Body of pancreas (tissue), 4 donors: Measurements from ENCODE around the gene REPIN1. TPM values are rescaled to one million over a fixed set of nuclear protein-coding genes. Genes with fewer than 3 reads are reported as not detected.
A peak's percentile ranks its signal among the peaks of the same experiment; 100 is the strongest.

Experiments
- ATAC-seq: fragments of 150-250 bp; one replicate; pipeline ENCODE4 v1.9.1; 2016
- DNase-seq, 4 donors: peaks; one replicate each; pipeline ENCODE4 v3.0.0-alpha.2; 2019
- H3K27ac ChIP-seq, 4 donors: fragments of 200-600 bp; sonication (generic); 1 replicate in 3 of 4; 2 replicates in 1 of 4; pipeline versions ENCODE4 v1.5.1 to v1.6.1; 2016 to 2019; ENCODE audit warnings: mild to moderate bottlenecking in 1 of 4, mixed read lengths in 1 of 4, moderate library complexity in 1 of 4
- H3K27me3 ChIP-seq, 2 donors: fragments of 200-600 bp; sonication (generic); one replicate each; pipeline ENCODE4 v1.6.0; 2016; ENCODE audit warnings: mild to moderate bottlenecking in 1 of 2
- H3K36me3 ChIP-seq, 2 donors: fragments of 200-600 bp; sonication (generic); replicated peaks in 1 of 2; 2 replicates each; pipeline ENCODE4 v1.5.1; 2016; ENCODE audit warnings: low read depth in 2 of 2; ENCODE audit not compliant: insufficient read depth in 1 of 2
- H3K4me1 ChIP-seq: fragments of 200-600 bp; sonication (generic); one replicate; pipeline ENCODE4 v1.6.0; 2016
- H3K4me3 ChIP-seq, 2 donors: fragments of 200-600 bp; sonication (generic); 1 replicate in 1 of 2; 2 replicates in 1 of 2; pipeline ENCODE4 v1.5.1; 2016 to 2019
- H3K9me3 ChIP-seq, 3 donors: fragments of 200-600 bp; sonication (generic); 1 replicate in 2 of 3; 2 replicates in 1 of 3; pipeline ENCODE4 v1.5.1; 2016
- CTCF ChIP-seq, 7 experiments: fragments of 450-650 bp in 4 of 7; fragments of 200-600 bp in 3 of 7; sonication (generic) in 3 of 7; IDR thresholded peaks; one replicate each; pipeline ENCODE4 v1.5.1; 2016 to 2019; ENCODE audit warnings: antibody characterized with exemption in 7 of 7
- POLR2A ChIP-seq, 3 donors: fragments of 450-650 bp; IDR thresholded peaks; one replicate each; pipeline ENCODE4 v1.6.1; 2016; ENCODE audit warnings: antibody characterized with exemption in 3 of 3, mild to moderate bottlenecking in 2 of 3
- WGBS, 2 donors: methylation state at CpG; one replicate each; pipeline ENCODE4 v1.1.5; 2017; 5-methylcytosine and 5-hydroxymethylcytosine counted together
- intact Hi-C: fragments of 100-400 bp; cut with DNase I; formaldehyde crosslinking; loops from one replicate; pipeline ENCODE4 v1.15.1; 2023
- total RNA-seq, 2 donors: library from RNA; depleted of rRNA; stranded (reverse); fragments of >200 nt; gene quantifications; one replicate each; pipeline ENCODE4 v1.1.0, GENCODE V29; 2016

The REPIN1 gene
- total RNA-seq, 2 donors from 2014 or later, result 77.0 to 117 TPM

DNA sequence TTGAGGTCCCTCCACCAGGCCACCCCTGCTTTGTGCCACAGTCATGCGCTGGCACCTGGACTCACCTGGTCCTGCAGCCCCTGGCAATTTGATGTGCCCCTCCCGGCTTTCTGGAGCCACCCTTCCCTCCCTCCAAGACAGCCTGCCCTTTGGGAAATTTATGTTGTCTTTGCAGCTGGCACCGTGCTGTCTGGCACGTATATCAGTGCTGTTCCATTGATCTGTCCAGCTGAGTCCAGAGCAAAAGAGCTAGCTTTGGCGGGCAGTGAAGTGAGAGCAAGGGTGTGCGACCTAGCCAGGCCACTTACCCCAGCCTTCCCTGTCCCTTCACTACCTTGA is 32.9 kb upstream of the REPIN1 start:
- WGBS, 2 donors, result 39 to 40% methylated on average over 6 of the region's 6 CpGs
- peak; percentile 78 to 84 (median 82) for DNase-seq
- peak; percentile 56 for ATAC-seq
- no peaks in the 10 kb centered on the region for H3K9me3 ChIP-seq
- TF ChIP-seq POLR2A (IDR thresholded peaks at IDR 0.05), result no peak
- no peak for TF ChIP-seq CTCF (IDR thresholded peaks at IDR 0.05)
- intact Hi-C loops, result no loop called here
- peaks cover 62% of the 10 kb centered on the region for H3K4me1 ChIP-seq
- H3K27me3 ChIP-seq, result no peaks in the 10 kb centered on the region
- H3K27ac ChIP-seq, result peak overlapping the region; percentile 77 to 83 (median 81)
- no peaks in the 10 kb centered on the region for H3K36me3 ChIP-seq
- H3K4me3 ChIP-seq, result no peak overlapping the region

DNA sequence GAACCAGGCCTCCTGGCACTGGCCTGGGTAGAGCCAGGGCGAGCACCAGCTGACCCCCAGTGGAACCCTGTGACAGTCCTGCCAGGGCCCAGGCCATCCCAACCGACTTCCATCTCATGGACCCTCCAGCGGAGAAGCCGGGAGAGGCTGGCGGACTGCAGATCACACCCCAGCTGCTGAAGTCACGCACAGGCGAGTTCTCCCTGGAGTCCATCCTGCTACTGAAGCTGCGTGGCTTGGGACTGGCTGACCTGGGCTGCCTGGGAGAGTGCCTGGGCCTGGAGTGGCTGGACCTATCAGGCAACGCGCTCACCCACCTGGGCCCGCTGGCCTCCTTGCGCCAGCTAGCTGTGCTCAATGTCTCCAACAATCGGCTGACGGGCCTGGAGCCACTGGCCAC is 31.9 kb upstream of the REPIN1 start:
- WGBS, 2 donors, result 68 to 100% methylated on average over 1 to 14 of the region's 14 CpGs
- H3K4me1 ChIP-seq, result peaks cover 66% of the 10 kb centered on the region
- ATAC-seq (no peak), DNase-seq (no peak)
- intact Hi-C loops, result no loop called here
- no peaks in the 10 kb centered on the region for H3K36me3 ChIP-seq
- TF ChIP-seq CTCF (IDR thresholded peaks at IDR 0.05), result peak in 1 of 7 experiments; percentile 4
- no peak for TF ChIP-seq POLR2A (IDR thresholded peaks at IDR 0.05)
- no peaks in the 10 kb centered on the region for H3K27me3 ChIP-seq
- no peaks in the 10 kb centered on the region for H3K9me3 ChIP-seq
- no peak overlapping the region for H3K4me3 ChIP-seq
- peak overlapping the region; percentile 77 to 83 (median 81) for H3K27ac ChIP-seq

DNA sequence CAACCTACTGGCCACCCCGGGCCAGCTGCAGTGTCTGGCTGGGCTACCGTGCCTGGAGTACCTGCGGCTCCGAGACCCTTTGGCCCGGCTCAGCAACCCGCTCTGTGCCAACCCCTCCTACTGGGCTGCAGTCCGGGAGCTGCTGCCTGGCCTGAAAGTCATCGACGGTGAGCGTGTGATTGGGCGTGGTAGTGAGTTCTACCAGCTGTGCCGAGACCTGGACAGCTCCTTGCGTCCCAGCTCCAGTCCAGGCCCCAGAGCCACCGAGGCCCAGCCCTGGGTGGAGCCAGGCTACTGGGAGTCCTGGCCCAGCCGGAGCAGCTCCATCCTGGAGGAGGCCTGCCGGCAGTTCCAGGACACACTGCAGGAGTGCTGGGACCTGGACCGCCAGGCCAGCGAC is 31.4 kb upstream of the REPIN1 start:
- 40 to 42% methylated on average over 3 to 18 of the region's 18 CpGs for WGBS, 2 donors
- peak overlapping the region; percentile 77 to 83 (median 81) for H3K27ac ChIP-seq
- peak; percentile 81 to 92 (median 84) for DNase-seq
- intact Hi-C loops, result no loop called here
- H3K4me3 ChIP-seq, result no peak overlapping the region
- H3K4me1 ChIP-seq, result peaks cover 70% of the 10 kb centered on the region
- TF ChIP-seq CTCF (IDR thresholded peaks at IDR 0.05), result peak in 1 of 7 experiments; percentile 3
- TF ChIP-seq POLR2A (IDR thresholded peaks at IDR 0.05), result peak; percentile 37 to 65 (median 54)
- ATAC-seq, result peak; percentile 69
- no peaks in the 10 kb centered on the region for H3K9me3 ChIP-seq
- H3K36me3 ChIP-seq, result no peaks in the 10 kb centered on the region
- no peaks in the 10 kb centered on the region for H3K27me3 ChIP-seq

DNA sequence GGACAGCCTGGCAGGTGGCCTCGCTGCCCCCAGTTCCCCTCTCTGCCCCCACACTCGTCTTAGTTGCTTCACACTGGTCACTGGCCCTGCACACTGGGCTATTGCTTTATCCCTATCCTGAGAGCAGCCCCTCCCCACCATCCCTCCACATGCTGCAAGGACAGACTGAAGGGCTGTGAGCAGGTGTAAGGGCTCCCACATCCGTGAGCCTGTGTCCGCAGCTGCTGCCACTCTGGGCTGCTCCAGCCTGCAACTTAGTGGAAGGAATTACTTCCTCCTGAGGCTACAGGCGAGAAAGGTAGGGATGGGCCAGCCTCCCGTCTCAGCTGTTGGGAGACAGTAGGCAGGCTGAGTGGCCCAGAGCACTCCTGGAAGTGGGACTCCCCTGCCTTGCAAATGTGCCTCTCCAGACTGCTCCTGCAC is 31.0 kb upstream of the REPIN1 start:
- Histone ChIP-seq H3K4me3 (no peak overlapping the region), H3K27ac (peak overlapping the region; percentile 77 to 83 (median 81)), H3K36me3 (no peaks in the 10 kb centered on the region), H3K4me1 (peaks cover 70% of the 10 kb centered on the region), H3K27me3 (no peaks in the 10 kb centered on the region), H3K9me3 (no peaks in the 10 kb centered on the region)
- TF ChIP-seq CTCF (IDR thresholded peaks at IDR 0.05) (peak in 1 of 7 experiments; percentile 8), POLR2A (IDR thresholded peaks at IDR 0.05) (peak in 1 of 3 donors; percentile 30)
- 20 to 27% methylated on average over 2 to 6 of the region's 6 CpGs for WGBS, 2 donors
- ATAC-seq (peak; percentile 36), DNase-seq (peak; percentile 67 to 85 (median 77))
- intact Hi-C loops, result no loop called here

DNA sequence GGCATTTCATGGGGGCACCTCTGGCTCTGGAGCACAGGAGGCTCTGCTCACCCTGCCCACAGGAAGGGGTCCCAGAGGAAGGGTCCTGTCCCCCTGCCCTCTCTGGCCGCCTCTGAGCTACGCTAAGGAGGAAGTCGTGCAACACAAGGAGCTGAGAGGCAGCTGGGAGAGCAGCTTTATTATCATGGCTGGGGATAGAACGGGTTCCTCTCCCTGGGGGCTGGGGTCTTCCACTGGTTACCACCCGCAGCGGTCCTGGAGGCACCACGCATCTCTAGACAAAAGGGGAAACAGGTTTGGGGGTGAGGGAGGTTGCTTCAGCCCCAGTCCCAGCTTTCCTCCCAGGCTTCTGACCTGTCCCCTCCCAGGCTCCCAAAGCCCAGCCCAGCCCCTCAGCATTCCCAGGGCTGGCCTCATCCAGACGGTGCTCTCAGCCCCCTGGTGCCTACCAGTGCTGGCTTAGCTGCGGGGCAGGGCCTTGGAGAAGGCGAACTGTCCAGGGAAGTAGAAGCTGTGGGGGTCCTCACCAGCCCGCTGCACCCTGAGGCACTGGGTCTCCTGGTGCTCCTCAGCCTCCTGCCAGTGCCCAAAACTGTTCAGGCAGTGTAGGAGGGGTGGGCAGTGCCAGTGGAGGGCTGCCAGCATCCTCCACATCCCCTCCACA is 30.3 kb upstream of the REPIN1 start:
- Histone ChIP-seq H3K4me1 (peaks cover 70% of the 10 kb centered on the region), H3K9me3 (no peaks in the 10 kb centered on the region), H3K36me3 (no peaks in the 10 kb centered on the region), H3K27ac (peak overlapping the region; percentile 77 to 83 (median 81)), H3K4me3 (no peak overlapping the region), H3K27me3 (no peaks in the 10 kb centered on the region)
- ATAC-seq, result no peak
- intact Hi-C loops, result no loop called here
- 46 to 89% methylated on average over 5 to 9 of the region's 11 CpGs for WGBS, 2 donors
- TF ChIP-seq POLR2A (IDR thresholded peaks at IDR 0.05) (no peak), CTCF (IDR thresholded peaks at IDR 0.05) (no peak)
- DNase-seq, result no peak
